Loucy (cell line): ENCODE data around the gene PCDHB6.
"Not testable (repeated sequence)": the region's sequence is repeated elsewhere in the genome, so short reads cannot be mapped to it uniquely, and the experiment has no call there.

ENCODE experiments used
- CTCF ChIP-seq: fragments of 200-600 bp; sonication (generic); conservative IDR thresholded peaks from 2 replicates; pipeline ENCODE4 v1.5.1; 2014; ENCODE audit warnings: mild to moderate bottlenecking, antibody characterized with exemption, low read length
- EZH2phosphoT487 ChIP-seq: fragments of 200-600 bp; IDR thresholded peaks from 2 replicates; pipeline ENCODE4 v1.6.1; 2018; ENCODE audit warnings: antibody characterized with exemption, mild to moderate bottlenecking, moderate library complexity, borderline replicate concordance

GRCh38 chr5:141184117-141184855, 34.4 kb downstream of the PCDHB6 start:
- TF ChIP-seq CTCF, EZH2phosphoT487: not testable (repeated sequence)
